Measurements from ENCODE around the gene CEP41. TPM values are rescaled to one million over a fixed set of nuclear protein-coding genes. Genes with fewer than 3 reads are reported as not detected.
A peak's percentile ranks its signal among the peaks of the same experiment; 100 is the strongest.

The CEP41 gene
- total and polyA plus RNA-seq, 2 experiments from 2014 or later, result 17.4 to 25.0 TPM

DNA sequence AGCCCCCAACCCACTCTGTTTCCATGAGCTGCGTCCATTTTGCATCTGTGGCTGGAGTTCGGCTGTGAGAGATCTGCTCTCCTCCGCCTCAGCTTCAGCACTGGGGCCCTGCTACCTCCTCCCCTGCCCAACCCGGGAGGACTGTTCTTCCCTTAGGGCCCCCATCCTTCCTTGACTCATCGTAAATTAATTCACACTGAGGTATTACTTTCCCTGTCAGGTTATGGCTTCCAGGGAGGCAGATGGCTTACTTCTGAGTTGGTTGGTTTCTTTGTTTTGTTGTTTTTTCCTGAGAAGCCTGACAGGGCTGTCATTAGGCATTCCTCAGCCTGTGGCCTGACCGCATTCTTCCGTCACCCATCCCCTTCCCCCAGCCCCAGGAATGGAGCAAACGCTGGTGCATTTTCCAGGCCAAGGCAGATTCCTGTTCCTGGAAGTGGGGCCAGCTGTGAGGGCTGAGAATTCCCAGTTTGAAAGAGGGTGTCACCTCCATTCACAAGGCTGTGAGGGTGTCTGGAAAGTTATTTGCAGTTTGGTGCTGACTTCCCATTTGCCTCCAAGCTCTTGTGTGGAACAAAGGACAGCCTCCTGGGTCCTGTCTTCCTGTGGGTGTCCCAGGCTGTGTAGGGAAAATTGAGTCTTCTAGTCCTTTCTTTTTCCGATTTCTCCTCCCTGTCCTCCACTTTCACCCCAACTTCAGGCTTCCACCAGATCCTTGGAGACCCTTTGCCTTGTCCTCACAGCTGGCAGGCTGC lies 84.5 kb downstream of the CEP41 start:
- Histone ChIP-seq H3K36me3 (ENCODE audit: insufficient read depth) (no peaks in the 10 kb centered on the region), H3K4me1 (ENCODE audit: insufficient read depth) (peaks cover 19% of the 10 kb centered on the region), H3K27me3 (ENCODE audit: insufficient read depth) (no peaks in the 10 kb centered on the region), H4K20me1 (replicated peaks; ENCODE audit: insufficient read depth) (no peaks in the 10 kb centered on the region), H3K4me2 (peak overlapping the region; percentile 42; the same call in 1 of the 2 replicates), H3K27ac (ENCODE audit: low read depth) (0 out of 2 replicates have a peak overlapping the region, but pooled peaks have one; percentile 60), H3K79me2 (replicated peaks; ENCODE audit: insufficient read depth) (no peaks in the 10 kb centered on the region), H3K9me2 (ENCODE audit: insufficient read depth) (0 out of 2 replicates have a peak, but pooled peaks cover 5% of the 10 kb centered on the region), H3F3A (replicated peaks; ENCODE audit: low read depth) (no peaks in the 10 kb centered on the region), H2AFZ (peak overlapping the region; percentile 92), H3K4me3 (no peak overlapping the region)
- TF ChIP-seq STAT1 (IDR thresholded peaks at IDR 0.05; ENCODE audit: unreplicated experiment), result no peak
- TF ChIP-seq POLR2AphosphoS5 (IDR thresholded peaks at IDR 0.05; ENCODE audit: low read depth), result no peak
- TF ChIP-seq EZH2phosphoT487 (IDR thresholded peaks at IDR 0.05; ENCODE audit: unreplicated experiment), result no peak
- TF ChIP-seq ZNF114 (CRISPR knock-in tag; IDR thresholded peaks at IDR 0.05), result no peak
- no peak for TF ChIP-seq JUNB (IDR thresholded peaks at IDR 0.05; ENCODE audit: unreplicated experiment)
- TF ChIP-seq, protein P1, sequence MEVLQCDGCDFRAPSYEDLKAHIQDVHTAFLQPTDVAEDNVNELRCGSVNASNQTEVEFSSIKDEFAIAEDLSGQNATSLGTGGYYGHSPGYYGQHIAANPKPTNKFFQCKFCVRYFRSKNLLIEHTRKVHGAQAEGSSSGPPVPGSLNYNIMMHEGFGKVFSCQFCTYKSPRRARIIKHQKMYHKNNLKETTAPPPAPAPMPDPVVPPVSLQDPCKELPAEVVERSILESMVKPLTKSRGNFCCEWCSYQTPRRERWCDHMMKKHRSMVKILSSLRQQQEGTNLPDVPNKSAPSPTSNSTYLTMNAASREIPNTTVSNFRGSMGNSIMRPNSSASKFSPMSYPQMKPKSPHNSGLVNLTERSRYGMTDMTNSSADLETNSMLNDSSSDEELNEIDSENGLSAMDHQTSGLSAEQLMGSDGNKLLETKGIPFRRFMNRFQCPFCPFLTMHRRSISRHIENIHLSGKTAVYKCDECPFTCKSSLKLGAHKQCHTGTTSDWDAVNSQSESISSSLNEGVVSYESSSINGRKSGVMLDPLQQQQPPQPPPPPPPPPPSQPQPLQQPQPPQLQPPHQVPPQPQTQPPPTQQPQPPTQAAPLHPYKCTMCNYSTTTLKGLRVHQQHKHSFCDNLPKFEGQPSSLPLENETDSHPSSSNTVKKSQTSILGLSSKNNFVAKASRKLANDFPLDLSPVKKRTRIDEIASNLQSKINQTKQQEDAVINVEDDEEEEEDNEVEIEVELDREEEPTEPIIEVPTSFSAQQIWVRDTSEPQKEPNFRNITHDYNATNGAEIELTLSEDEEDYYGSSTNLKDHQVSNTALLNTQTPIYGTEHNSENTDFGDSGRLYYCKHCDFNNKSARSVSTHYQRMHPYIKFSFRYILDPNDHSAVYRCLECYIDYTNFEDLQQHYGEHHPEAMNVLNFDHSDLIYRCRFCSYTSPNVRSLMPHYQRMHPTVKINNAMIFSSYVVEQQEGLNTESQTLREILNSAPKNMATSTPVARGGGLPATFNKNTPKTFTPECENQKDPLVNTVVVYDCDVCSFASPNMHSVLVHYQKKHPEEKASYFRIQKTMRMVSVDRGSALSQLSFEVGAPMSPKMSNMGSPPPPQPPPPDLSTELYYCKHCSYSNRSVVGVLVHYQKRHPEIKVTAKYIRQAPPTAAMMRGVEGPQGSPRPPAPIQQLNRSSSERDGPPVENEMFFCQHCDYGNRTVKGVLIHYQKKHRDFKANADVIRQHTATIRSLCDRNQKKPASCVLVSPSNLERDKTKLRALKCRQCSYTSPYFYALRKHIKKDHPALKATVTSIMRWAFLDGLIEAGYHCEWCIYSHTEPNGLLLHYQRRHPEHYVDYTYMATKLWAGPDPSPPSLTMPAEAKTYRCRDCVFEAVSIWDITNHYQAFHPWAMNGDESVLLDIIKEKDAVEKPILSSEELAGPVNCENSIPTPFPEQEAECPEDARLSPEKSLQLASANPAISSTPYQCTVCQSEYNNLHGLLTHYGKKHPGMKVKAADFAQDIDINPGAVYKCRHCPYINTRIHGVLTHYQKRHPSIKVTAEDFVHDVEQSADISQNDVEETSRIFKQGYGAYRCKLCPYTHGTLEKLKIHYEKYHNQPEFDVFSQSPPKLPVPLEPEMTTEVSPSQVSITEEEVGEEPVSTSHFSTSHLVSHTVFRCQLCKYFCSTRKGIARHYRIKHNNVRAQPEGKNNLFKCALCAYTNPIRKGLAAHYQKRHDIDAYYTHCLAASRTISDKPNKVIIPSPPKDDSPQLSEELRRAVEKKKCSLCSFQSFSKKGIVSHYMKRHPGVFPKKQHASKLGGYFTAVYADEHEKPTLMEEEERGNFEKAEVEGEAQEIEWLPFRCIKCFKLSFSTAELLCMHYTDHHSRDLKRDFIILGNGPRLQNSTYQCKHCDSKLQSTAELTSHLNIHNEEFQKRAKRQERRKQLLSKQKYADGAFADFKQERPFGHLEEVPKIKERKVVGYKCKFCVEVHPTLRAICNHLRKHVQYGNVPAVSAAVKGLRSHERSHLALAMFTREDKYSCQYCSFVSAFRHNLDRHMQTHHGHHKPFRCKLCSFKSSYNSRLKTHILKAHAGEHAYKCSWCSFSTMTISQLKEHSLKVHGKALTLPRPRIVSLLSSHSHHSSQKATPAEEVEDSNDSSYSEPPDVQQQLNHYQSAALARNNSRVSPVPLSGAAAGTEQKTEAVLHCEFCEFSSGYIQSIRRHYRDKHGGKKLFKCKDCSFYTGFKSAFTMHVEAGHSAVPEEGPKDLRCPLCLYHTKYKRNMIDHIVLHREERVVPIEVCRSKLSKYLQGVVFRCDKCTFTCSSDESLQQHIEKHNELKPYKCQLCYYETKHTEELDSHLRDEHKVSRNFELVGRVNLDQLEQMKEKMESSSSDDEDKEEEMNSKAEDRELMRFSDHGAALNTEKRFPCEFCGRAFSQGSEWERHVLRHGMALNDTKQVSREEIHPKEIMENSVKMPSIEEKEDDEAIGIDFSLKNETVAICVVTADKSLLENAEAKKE (CRISPR knock-in tag; IDR thresholded peaks at IDR 0.05), result no peak
- TF ChIP-seq ZNF331 (CRISPR knock-in tag; IDR thresholded peaks at IDR 0.05; ENCODE audit: low read depth), result no peak
- TF ChIP-seq, protein P2, sequence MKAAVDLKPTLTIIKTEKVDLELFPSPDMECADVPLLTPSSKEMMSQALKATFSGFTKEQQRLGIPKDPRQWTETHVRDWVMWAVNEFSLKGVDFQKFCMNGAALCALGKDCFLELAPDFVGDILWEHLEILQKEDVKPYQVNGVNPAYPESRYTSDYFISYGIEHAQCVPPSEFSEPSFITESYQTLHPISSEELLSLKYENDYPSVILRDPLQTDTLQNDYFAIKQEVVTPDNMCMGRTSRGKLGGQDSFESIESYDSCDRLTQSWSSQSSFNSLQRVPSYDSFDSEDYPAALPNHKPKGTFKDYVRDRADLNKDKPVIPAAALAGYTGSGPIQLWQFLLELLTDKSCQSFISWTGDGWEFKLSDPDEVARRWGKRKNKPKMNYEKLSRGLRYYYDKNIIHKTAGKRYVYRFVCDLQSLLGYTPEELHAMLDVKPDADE (IDR thresholded peaks at IDR 0.05), result no peak
- peaks cover 13% of the 10 kb centered on the region; the same call in 2 of the 3 replicates for H3K36me3 Mint-ChIP-seq (ENCODE audit: low read depth)
- peaks cover 37% of the 10 kb centered on the region for H3K4me1 Mint-ChIP-seq
- H3K9me3 Mint-ChIP-seq, result peaks cover 16% of the 10 kb centered on the region
- no peak overlapping the region; the same call in 2 of the 3 replicates for H3K4me3 Mint-ChIP-seq
- ATAC-seq (peak; percentile 90), DNase-seq (ENCODE audit: low spot score) (peak; percentile 88)
- peak overlapping the region; percentile 79 for H3K27ac Mint-ChIP-seq
- peaks cover 20% of the 10 kb centered on the region for H3K27me3 Mint-ChIP-seq (ENCODE audit: insufficient read depth, low read depth, poor library complexity)

Measured in GM23338 (cell line).